Measurements from ENCODE around the gene PHIP. TPM values are rescaled to one million over a fixed set of nuclear protein-coding genes. Genes with fewer than 3 reads are reported as not detected.

PHIP gene
- total and polyA plus RNA-seq, 2 experiments from 2014 or later, result 48.0 to 65.4 TPM

- TF ChIP-seq ZNF462 (CRISPR knock-in tag; IDR thresholded peaks at IDR 0.05) (no peak), NANOG (IDR thresholded peaks at IDR 0.05; ENCODE audit: borderline replicate concordance) (no peak), CREB1 (CRISPR knock-in tag; IDR thresholded peaks at IDR 0.05; ENCODE audit: low read depth) (no peak)
These were observed 6.6 kb upstream of the PHIP start (continued) for GRCh38 chr6:79084693-79085092.

DNA sequence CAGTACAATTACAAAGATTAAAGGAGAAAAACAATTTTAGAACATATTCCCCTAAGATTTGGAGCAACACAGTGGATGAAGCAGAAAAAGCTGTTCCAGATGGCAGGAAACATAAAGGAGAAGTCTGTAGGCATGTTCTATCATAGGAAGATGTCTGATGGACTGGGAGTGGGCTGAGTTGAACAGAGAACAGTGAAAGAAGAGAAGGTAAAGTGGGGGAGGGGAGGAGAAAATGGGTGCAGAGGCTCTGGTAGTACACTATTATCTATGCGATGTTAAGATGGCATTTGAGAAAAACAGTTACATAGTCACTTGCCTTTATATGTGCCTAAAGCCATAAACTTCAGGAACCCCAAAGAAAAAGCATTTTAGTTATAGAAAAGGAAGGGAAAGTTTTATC, 4.2 kb upstream of the PHIP start:
- Mint-ChIP-seq H3K27me3 (ENCODE audit: insufficient read depth, low read depth, poor library complexity) (peaks cover 7% of the 10 kb centered on the region), H3K4me1 (peaks cover 18% of the 10 kb centered on the region), H3K36me3 (ENCODE audit: low read depth) (no peaks in the 10 kb centered on the region), H3K4me3 (no peak overlapping the region), H3K27ac (no peak overlapping the region; the same call in 1 of the 2 replicates), H3K9me3 (no peaks in the 10 kb centered on the region)
- Histone ChIP-seq H2AFZ (no peak overlapping the region), H3K79me2 (replicated peaks; ENCODE audit: insufficient read depth) (no peaks in the 10 kb centered on the region), H3K4me1 (ENCODE audit: insufficient read depth) (peaks cover 9% of the 10 kb centered on the region), H3K4me2 (no peak overlapping the region), H3F3A (replicated peaks; ENCODE audit: low read depth) (no peaks in the 10 kb centered on the region), H3K36me3 (ENCODE audit: insufficient read depth) (no peaks in the 10 kb centered on the region), H3K27me3 (ENCODE audit: insufficient read depth) (no peaks in the 10 kb centered on the region), H3K27ac (ENCODE audit: low read depth) (no peak overlapping the region), H3K9me2 (ENCODE audit: insufficient read depth) (no peaks in the 10 kb centered on the region; the same call in 1 of the 2 replicates), H3K4me3 (no peak overlapping the region), H4K20me1 (replicated peaks; ENCODE audit: insufficient read depth) (no peaks in the 10 kb centered on the region)
- ATAC-seq (no peak), DNase-seq (ENCODE audit: low spot score) (peak; percentile 21)
- no peak for TF ChIP-seq EZH2 (IDR thresholded peaks at IDR 0.05; ENCODE audit: low read depth, unreplicated experiment)
- TF ChIP-seq ZNF462 (CRISPR knock-in tag; IDR thresholded peaks at IDR 0.05), result no peak
- no peak for TF ChIP-seq STAT1 (IDR thresholded peaks at IDR 0.05; ENCODE audit: unreplicated experiment)
- TF ChIP-seq ZNF114 (CRISPR knock-in tag; IDR thresholded peaks at IDR 0.05), result no peak
- no peak for TF ChIP-seq ETS1 (IDR thresholded peaks at IDR 0.05)
- no peak for TF ChIP-seq EZH2phosphoT487 (IDR thresholded peaks at IDR 0.05; ENCODE audit: unreplicated experiment)
